ENCODE measurements around the gene IFI16. TPM values are rescaled to one million over a fixed set of nuclear protein-coding genes. Genes with fewer than 3 reads are reported as not detected.
"Not testable (repeated sequence)": the region's sequence is repeated elsewhere in the genome, so short reads cannot be mapped to it uniquely, and the experiment has no call there.

IFI16 gene
- polyA plus RNA-seq, 3 donors: 58.5 to 82.8 (median 67.2) TPM

DNA sequence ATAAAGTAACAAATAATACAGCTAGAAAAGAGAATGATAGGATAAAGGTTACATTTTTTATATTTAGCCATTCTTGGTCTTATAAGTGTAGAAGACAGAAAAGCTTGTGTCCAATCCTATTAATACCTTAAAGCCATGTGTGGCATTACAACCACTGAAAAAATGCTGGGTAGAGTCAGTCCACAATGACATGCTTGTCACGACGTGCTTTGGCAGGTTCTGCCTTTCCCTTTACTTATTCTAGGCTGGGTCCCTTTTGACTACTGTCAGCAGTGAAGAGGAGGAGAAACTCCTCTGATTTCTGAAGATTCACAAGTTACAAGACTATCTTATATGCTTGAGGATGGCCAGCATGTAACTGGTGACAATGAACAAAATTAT is 81.5 kb downstream of the IFI16 start:
- no peak for DNase-seq (ENCODE audit: low read depth in 3 of 3, low spot score in 2 of 3)

DNA sequence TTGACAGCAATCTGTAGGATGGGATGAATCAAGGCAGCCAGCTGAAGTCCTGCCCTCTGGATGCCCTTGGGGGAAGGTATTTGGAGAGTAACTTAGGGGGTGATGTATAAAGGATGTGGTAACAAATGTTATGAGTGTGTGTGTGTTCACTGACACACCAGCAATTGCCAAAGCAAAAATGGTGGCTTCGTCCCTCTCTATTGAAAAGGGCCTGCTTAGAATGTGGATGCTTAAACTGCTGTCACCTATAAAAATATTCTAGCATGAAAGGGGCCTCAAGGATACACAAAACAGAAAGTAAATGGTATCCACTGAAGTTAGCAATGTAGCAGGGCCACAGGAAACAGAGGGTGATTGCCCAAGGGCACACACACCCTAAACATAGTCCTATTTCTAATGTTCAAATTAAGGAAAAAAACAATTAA is 81.9 kb downstream of the IFI16 start:
- no peak for DNase-seq (ENCODE audit: low read depth in 3 of 3, low spot score in 2 of 3)

DNA sequence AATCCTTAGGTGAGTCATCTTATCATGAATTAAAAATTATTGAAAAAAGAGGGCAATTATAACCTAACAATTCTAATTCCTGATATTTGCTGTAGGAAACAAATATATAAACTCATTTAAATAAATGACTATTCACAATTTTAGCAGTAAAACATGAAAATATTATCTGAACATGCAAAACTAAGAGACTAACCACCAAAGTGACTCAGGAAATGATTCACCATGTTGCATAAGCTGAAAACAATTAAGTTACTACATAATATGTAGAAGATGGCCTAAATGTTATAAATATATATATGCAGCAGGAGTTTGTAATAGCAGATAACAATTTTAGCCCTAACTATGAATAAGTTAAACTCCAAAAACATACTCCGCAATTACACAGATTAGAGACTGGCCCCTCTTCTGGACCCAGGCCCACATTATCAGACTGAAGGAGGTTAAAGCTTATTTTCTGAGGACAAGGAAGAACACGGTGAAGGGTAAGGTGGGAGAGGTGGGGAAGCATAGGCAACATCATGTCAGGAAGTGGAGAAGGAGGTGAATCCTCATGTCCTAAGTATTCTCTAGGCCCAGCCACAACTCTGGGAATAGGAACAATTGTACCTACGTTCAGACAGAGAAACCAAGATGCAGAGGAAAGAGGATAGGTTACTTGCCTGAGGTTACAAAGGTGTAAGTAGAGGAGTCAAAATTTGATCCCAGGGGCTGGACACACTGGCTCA is 82.5 kb downstream of the IFI16 start:
- DNase-seq (ENCODE audit: low read depth in 3 of 3, low spot score in 2 of 3): no peak

DNA sequence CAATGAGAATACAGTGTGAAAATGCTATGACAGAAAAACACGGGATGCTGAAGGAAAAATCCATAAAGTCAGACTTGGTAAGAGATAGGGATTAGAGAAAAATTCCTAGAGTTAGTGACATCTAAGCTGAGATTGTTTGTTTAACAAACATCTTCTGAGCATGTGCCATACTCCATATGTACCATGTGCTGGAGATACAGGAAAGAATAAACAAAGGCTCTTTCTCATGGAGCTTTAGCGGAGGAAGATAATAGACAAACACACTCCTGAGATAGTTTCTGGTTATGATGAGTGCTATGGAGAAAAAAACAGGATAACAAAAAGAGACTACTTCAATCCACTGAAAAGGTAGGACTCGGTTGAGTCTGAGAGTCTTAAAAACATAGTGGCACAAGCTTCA is 88.9 kb downstream of the IFI16 start:
- no peak for DNase-seq (ENCODE audit: low read depth in 3 of 3, low spot score in 2 of 3)

DNA sequence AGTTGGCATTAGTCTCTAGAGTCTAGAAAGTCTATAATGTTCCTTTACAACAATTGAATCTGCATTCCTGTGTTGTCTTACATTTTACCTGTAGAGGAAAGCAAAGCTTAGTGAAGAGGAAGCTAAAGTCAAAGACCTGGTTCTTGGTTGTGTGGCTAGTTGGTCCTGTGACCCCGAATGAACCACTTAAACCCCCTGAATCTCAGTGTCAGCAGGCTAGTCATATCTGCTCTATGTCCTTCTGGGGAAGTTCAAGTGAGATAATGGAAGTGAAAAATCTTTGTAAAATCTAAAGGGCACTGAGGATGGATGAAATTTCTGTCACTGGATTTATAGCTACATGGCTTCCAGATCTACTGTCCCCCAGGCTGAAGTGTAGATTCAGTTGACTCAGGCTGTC is 90.9 kb downstream of the IFI16 start:
- no peak for DNase-seq (ENCODE audit: low read depth in 3 of 3, low spot score in 2 of 3)

DNA sequence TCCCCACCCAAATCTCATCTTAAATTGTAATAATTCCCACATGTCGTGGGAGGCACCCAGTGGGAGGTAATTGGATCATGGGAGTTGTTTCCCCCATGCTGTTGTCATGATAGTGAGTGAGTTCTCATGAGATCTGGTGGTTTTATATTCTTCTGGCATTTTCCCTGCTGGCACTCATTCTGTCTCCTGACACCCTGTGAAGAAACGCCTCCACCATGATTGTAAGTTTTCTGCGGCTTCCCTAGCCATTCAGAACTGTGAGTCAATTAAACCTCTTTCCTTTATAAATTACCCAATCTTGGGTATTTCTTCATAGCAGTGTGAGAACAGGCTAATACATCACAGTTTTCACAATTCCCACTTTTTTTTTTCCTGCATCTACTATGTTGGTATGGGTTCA is 93.3 kb downstream of the IFI16 start:
- DNase-seq (ENCODE audit: low read depth in 3 of 3, low spot score in 2 of 3): not testable (repeated sequence)

Other genes with a start within 250 kb of the IFI16 start
- not detected for gene OR6N1, start 237.7 kb upstream of the IFI16 start, polyA plus RNA-seq (ENCODE audit: insufficient read length in 3 of 3)
- gene OR6N2, start 228.7 kb upstream of the IFI16 start, polyA plus RNA-seq (ENCODE audit: insufficient read length in 3 of 3): not detected
- gene MNDA, start 178.6 kb upstream of the IFI16 start, polyA plus RNA-seq (ENCODE audit: insufficient read length in 3 of 3): 1 to 10 TPM; 4.0 to 6.0 (median 4.1) TPM
- under 1 TPM; 0.11 to 0.28 (median 0.28) TPM for gene PYHIN1, start 78.4 kb upstream of the IFI16 start, polyA plus RNA-seq (ENCODE audit: insufficient read length in 3 of 3)
- under 1 TPM in 2 of 3 donors, not detected in 1; 0.19 to 0.20 TPM for gene AIM2, start 66.9 kb downstream of the IFI16 start, polyA plus RNA-seq (ENCODE audit: insufficient read length in 3 of 3)
- gene CADM3, start 161.7 kb downstream of the IFI16 start, polyA plus RNA-seq (ENCODE audit: insufficient read length in 3 of 3): under 1 TPM in 2 of 3 donors, not detected in 1; 0.13 to 0.21 TPM
- under 1 TPM in 2 of 3 donors, not detected in 1; 0.31 to 0.50 TPM for gene ACKR1, start 195.0 kb downstream of the IFI16 start, polyA plus RNA-seq (ENCODE audit: insufficient read length in 3 of 3)

Measured in right renal cortex interstitium (tissue), 3 donors.